Activated CD8-positive, alpha-beta T cell treated with anti-CD3 and anti-CD28 coated beads for 36 hours (primary cell): Measurements from ENCODE around the gene FAM32A. TPM values are rescaled to one million over a fixed set of nuclear protein-coding genes. Genes with fewer than 3 reads are reported as not detected.

ENCODE experiments used
- ATAC-seq: fragments of 200-7000 bp; cut with Tn5 transposase; one replicate; pipeline ENCODE4 v1.10.0; 2021; ENCODE audit warnings: mild to moderate bottlenecking, moderate library complexity
- CTCF ChIA-PET: fragments of 350-600 bp; sonication (Branson Sonifier 250); formaldehyde crosslinking; loops from one replicate; lab custom pipeline; 2021; ENCODE audit warnings: antibody characterized with exemption; lab: Charles Lee
- POLR2A ChIA-PET: fragments of 350-600 bp; sonication (Branson Sonifier 250); formaldehyde crosslinking; loops from one replicate; lab custom pipeline; 2021; ENCODE audit warnings: antibody characterized with exemption; lab: Charles Lee
- DNase-seq: peaks from one replicate; pipeline ENCODE4 v3.0.0-alpha.2; 2020
- H3K27ac Mint-ChIP-seq: one replicate; pipeline ENCODE4 v1.8.0; 2021; ENCODE audit warnings: mild to moderate bottlenecking, mixed read lengths
- H3K27me3 Mint-ChIP-seq: one replicate; pipeline ENCODE4 v1.8.0; 2021; ENCODE audit warnings: mixed read lengths
- H3K36me3 Mint-ChIP-seq: one replicate; pipeline ENCODE4 v1.8.0; 2021; ENCODE audit warnings: low read depth, mixed read lengths
- H3K4me1 Mint-ChIP-seq: one replicate; pipeline ENCODE4 v1.8.0; 2021; ENCODE audit warnings: low read depth, mixed read lengths
- H3K4me3 Mint-ChIP-seq: one replicate; pipeline ENCODE4 v1.8.0; 2021; ENCODE audit warnings: mild to moderate bottlenecking, moderate library complexity, mixed read lengths
- H3K9me3 Mint-ChIP-seq: one replicate; pipeline ENCODE4 v1.8.0; 2021; ENCODE audit warnings: mixed read lengths
- intact Hi-C: fragments of 100-400 bp; cut with micrococcal nuclease; formaldehyde crosslinking; loops from one replicate; pipeline ENCODE4 v1.10.0; 2022
- total RNA-seq, 2 experiments: library from RNA; stranded (reverse); gene quantifications; one replicate each; pipeline ENCODE4 v1.2.3, GENCODE V29; 2021
- TF ChIP-seq, protein P1 (sequence below): fragments of 200-600 bp; IDR thresholded peaks from one replicate; pipeline ENCODE4 v1.8.0; 2022; ENCODE audit warnings: antibody characterized with exemption, mild to moderate bottlenecking

FAM32A gene
- total RNA-seq, 2 experiments from 2014 or later: 41.7 to 44.7 TPM

DNA sequence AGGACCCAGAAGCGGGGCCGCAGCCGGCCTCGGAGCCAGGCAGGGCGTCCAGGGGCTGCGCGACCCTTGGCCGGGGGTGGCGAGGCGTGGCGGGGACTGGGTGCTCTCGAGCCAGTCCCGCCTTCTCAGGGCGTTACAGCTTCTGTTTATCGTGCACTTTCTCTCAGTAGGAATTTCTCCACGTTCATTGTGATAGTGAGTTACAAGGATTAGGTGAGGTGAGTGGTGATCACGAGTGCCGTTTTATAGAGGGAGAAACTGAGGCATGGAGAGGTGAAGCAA lies 13.1 kb downstream of the FAM32A start:
- Mint-ChIP-seq H3K4me1 (peaks cover 46% of the 10 kb centered on the region), H3K27me3 (no peaks in the 10 kb centered on the region), H3K9me3 (no peaks in the 10 kb centered on the region), H3K4me3 (peak overlapping the region; percentile 90), H3K27ac (peak overlapping the region; percentile 75), H3K36me3 (peaks cover 32% of the 10 kb centered on the region)
- ChIA-PET CTCF (interaction anchor here (0.8 to 2.6 kb wide), 8 partner anchors 10 to 219 kb away, joined by 3 to 17 read pairs (median 3); partner anchors contain the start of gene FAM32A), POLR2A (interaction anchor here (0.6 to 2.0 kb wide), 7 partner anchors 8 to 173 kb away, joined by 3 to 8 read pairs (median 3); partner anchors contain the start of gene HSH2D)
- intact Hi-C loops: no loop called here
- ATAC-seq (no peak), DNase-seq (no peak)
- TF ChIP-seq, protein P1, sequence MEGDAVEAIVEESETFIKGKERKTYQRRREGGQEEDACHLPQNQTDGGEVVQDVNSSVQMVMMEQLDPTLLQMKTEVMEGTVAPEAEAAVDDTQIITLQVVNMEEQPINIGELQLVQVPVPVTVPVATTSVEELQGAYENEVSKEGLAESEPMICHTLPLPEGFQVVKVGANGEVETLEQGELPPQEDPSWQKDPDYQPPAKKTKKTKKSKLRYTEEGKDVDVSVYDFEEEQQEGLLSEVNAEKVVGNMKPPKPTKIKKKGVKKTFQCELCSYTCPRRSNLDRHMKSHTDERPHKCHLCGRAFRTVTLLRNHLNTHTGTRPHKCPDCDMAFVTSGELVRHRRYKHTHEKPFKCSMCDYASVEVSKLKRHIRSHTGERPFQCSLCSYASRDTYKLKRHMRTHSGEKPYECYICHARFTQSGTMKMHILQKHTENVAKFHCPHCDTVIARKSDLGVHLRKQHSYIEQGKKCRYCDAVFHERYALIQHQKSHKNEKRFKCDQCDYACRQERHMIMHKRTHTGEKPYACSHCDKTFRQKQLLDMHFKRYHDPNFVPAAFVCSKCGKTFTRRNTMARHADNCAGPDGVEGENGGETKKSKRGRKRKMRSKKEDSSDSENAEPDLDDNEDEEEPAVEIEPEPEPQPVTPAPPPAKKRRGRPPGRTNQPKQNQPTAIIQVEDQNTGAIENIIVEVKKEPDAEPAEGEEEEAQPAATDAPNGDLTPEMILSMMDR: no peak

DNA sequence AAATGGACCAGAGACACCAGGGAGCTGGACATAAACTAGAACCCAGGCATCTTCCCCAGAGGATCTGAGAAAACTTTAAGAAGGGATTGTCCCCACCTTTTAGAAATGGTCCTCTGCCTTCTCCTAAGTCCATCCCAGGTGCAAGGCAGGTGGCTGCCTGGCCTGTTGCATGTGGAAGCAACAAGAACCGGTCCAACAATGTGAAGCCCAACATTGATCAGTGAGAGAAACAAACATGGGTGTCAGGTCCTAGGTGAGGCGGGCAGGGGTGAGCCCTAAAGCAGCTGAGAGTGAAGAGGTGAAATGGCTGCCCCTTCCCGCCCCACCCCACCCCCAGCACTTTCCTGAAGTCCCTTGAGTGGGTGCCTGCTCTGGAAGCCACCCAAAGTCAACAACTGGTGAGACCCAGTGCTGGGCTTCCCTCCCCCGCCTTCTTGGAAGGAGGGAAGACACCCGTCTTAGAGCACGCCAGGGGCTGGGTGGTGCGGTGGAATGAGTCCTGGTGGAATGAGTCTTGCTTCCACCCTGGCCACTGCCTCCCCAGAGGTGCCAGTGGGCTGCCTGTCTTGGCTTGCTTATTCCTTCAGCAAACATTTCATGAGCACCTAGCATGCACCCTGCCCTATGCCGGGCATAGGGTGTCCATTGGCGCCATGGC lies 14.2 kb downstream of the FAM32A start:
- H3K36me3 Mint-ChIP-seq: peaks cover 40% of the 10 kb centered on the region
- ChIA-PET POLR2A (interaction anchor here (1.4 to 2.7 kb wide), 2 partner anchors 9 to 14 kb away, joined by 5 to 9 read pairs; partner anchors contain the start of gene FAM32A), CTCF (interaction anchor here (1.7 kb wide), 1 partner anchor 184 kb away, joined by 5 read pairs; no protein-coding TSS in a partner anchor)
- peak overlapping the region; percentile 90 for H3K4me3 Mint-ChIP-seq
- peaks cover 54% of the 10 kb centered on the region for H3K4me1 Mint-ChIP-seq
- DNase-seq (no peak), ATAC-seq (no peak)
- intact Hi-C loops: no loop called here
- H3K27ac Mint-ChIP-seq: peak overlapping the region; percentile 78
- H3K27me3 Mint-ChIP-seq: no peaks in the 10 kb centered on the region
- TF ChIP-seq, protein P1: no peak
- H3K9me3 Mint-ChIP-seq: no peaks in the 10 kb centered on the region

DNA sequence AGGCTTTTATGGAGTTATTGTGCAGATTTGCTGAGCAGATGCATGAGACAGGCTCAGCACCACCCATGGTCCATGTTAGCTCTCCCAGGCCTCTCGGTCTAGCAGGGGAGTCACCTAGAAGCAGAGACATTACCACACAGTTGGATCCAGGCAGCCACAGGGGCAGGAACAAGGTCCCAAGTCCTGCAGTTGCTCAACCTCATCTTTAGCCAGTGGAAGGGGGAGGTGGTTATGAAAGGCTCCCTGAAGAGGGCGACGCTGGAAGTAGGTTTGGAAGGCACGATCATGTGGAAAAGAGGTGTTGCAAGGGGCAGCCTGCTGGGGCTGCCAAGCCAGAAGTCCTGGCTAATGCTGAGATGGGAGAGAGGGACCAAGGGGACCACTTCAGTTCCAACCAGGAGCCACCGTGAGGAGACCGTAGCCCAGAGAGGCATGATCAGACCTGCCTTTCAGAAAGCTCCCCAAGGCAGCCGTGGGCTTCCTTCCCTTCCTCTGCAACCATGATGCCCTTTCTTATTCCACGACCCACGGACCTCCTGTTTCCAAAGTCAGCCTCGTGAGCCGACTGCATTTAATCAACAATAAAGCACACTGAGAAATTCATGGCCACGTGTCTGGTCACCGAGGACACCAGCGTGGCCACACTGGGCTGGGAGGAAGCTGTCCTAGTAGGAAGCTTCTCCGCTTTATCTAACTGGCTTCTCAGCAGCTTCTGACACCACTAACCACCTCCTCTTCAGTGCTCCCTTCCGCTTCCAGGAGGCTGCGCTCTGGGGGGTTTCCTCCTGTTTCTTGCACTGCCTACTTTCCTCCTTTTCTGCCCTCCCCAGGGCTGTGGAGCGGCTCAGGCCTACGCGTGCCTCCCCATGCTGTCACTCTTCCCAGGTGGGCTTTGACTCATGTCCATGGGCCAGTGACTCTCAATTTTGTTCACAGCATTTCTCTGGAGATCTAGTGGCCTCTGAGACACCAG lies 15.1 kb downstream of the FAM32A start:
- ChIA-PET CTCF (interaction anchor here (1.7 kb wide), 1 partner anchor 183 kb away, joined by 5 read pairs; no protein-coding TSS in a partner anchor), POLR2A (interaction anchor here (2.7 kb wide), 1 partner anchor 15 kb away, joined by 9 read pairs; the partner anchor contains the start of gene FAM32A)
- peaks cover 40% of the 10 kb centered on the region for H3K36me3 Mint-ChIP-seq
- H3K4me1 Mint-ChIP-seq: peaks cover 54% of the 10 kb centered on the region
- peak overlapping the region; percentile 78 for H3K27ac Mint-ChIP-seq
- intact Hi-C loops: no loop called here
- peak; percentile 44 for DNase-seq
- TF ChIP-seq, protein P1: no peak
- H3K27me3 Mint-ChIP-seq: no peaks in the 10 kb centered on the region
- no peaks in the 10 kb centered on the region for H3K9me3 Mint-ChIP-seq
- no peak for ATAC-seq
- H3K4me3 Mint-ChIP-seq: peak overlapping the region; percentile 57

DNA sequence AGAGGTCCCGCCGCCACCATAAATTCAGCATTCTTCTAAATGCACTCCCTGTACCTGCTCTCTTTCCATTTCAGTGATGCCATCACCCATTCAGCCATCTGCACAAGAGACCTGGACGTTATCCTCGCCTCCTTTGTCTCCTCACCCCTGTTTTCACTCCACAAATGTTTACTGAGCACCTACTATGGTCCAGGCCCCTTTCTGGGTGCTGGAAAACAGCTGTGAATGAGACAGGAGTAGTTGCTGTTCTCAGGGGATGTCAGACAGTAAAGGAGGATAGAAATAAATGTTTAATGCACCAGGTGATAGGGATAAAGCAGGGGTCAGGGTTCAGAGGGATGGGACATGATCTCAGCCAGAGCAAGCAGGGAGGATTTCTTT lies 15.8 kb downstream of the FAM32A start:
- Mint-ChIP-seq H3K27me3 (no peaks in the 10 kb centered on the region), H3K4me1 (peaks cover 54% of the 10 kb centered on the region), H3K4me3 (peak overlapping the region; percentile 57), H3K36me3 (peaks cover 40% of the 10 kb centered on the region), H3K27ac (peak overlapping the region; percentile 78), H3K9me3 (no peaks in the 10 kb centered on the region)
- ChIA-PET CTCF (interaction anchor here (1.6 to 1.7 kb wide), 2 partner anchors 176 to 182 kb away, joined by 3 to 5 read pairs; no protein-coding TSS in a partner anchor), POLR2A (interaction anchor here (2.7 kb wide), 1 partner anchor 15 kb away, joined by 9 read pairs; the partner anchor contains the start of gene FAM32A)
- DNase-seq: no peak
- intact Hi-C loops: no loop called here
- TF ChIP-seq, protein P1: no peak
- ATAC-seq: no peak
